H9 (cell line): ENCODE results near the gene ARHGEF38. TPM values are rescaled to one million over a fixed set of nuclear protein-coding genes. Genes with fewer than 3 reads are reported as not detected.
A peak's percentile ranks its signal among the peaks of the same experiment; 100 is the strongest.

ENCODE experiments used
- DNase-seq: peaks from one replicate; pipeline ENCODE4 v3.0.0-alpha.2; 2017
- H2AFZ ChIP-seq: one replicate; pipeline ENCODE4 v1.6.1; 2013; ENCODE audit warnings: mild to moderate bottlenecking, low read length, control low read depth, moderate library complexity
- H2AK5ac ChIP-seq: 2 replicates; pipeline ENCODE4 v1.6.1; 2013; ENCODE audit warnings: low read length, control low read depth, mixed read lengths; ENCODE audit not compliant: insufficient read length
- H2BK120ac ChIP-seq: one replicate; pipeline ENCODE4 v1.6.1; 2013; ENCODE audit warnings: low read depth, mild to moderate bottlenecking, low read length, control low read depth, inconsistent platforms; ENCODE audit not compliant: poor library complexity, severe bottlenecking
- H2BK12ac ChIP-seq: 2 replicates; pipeline ENCODE4 v1.6.1; 2013; ENCODE audit warnings: low read length, control low read depth, mixed read lengths, low read depth; ENCODE audit not compliant: insufficient read length
- H2BK15ac ChIP-seq: 2 replicates; pipeline ENCODE4 v1.6.1; 2013; ENCODE audit warnings: low read depth, low read length, control low read depth
- H2BK20ac ChIP-seq: one replicate; pipeline ENCODE4 v1.6.1; 2013; ENCODE audit warnings: low read depth, mild to moderate bottlenecking, low read length, control low read depth, inconsistent platforms; ENCODE audit not compliant: poor library complexity, severe bottlenecking
- H2BK5ac ChIP-seq: 2 replicates; pipeline ENCODE4 v1.6.1; 2013; ENCODE audit warnings: low read length, control low read depth, mixed read lengths; ENCODE audit not compliant: insufficient read length
- H3K14ac ChIP-seq: 2 replicates; pipeline ENCODE4 v1.6.1; 2013; ENCODE audit warnings: low read length, control low read depth; ENCODE audit not compliant: insufficient read depth
- H3K18ac ChIP-seq: 2 replicates; pipeline ENCODE4 v1.6.1; 2013; ENCODE audit warnings: low read depth, mild to moderate bottlenecking, mixed read lengths, low read length, control low read depth; ENCODE audit not compliant: insufficient read length
- H3K23ac ChIP-seq: 2 replicates; pipeline ENCODE4 v1.6.1; 2013; ENCODE audit warnings: low read length, control low read depth, mixed read lengths, low read depth; ENCODE audit not compliant: insufficient read length
- H3K23me2 ChIP-seq: 2 replicates; pipeline ENCODE4 v1.6.1; 2013; ENCODE audit warnings: low read depth, mild to moderate bottlenecking, mixed read lengths, low read length, control low read depth; ENCODE audit not compliant: insufficient read length, poor library complexity, severe bottlenecking
- H3K27ac ChIP-seq: 2 replicates; pipeline ENCODE4 v1.5.1; 2013; ENCODE audit warnings: low read length, control low read depth, mixed read lengths, low read depth; ENCODE audit not compliant: insufficient read length
- H3K27me3 ChIP-seq: 2 replicates; pipeline ENCODE4 v1.6.1; 2013; ENCODE audit warnings: low read length, control low read depth, inconsistent platforms; ENCODE audit not compliant: insufficient read depth
- H3K4ac ChIP-seq: 2 replicates; pipeline ENCODE4 v1.6.1; 2013; ENCODE audit warnings: low read depth, mild to moderate bottlenecking, control low read depth, inconsistent platforms, low read length, moderate library complexity
- H3K4me1 ChIP-seq: 2 replicates; pipeline ENCODE4 v1.6.1; 2013; ENCODE audit warnings: low read length, control low read depth, inconsistent platforms; ENCODE audit not compliant: insufficient read depth
- H3K4me2 ChIP-seq: 2 replicates; pipeline ENCODE4 v1.6.1; 2013; ENCODE audit warnings: low read length, control low read depth, mixed read lengths; ENCODE audit not compliant: insufficient read length, insufficient read depth
- H3K56ac ChIP-seq: 2 replicates; pipeline ENCODE4 v1.6.1; 2013; ENCODE audit warnings: low read depth, mild to moderate bottlenecking, mixed read lengths, low read length, control low read depth; ENCODE audit not compliant: insufficient read length
- H3K79me1 ChIP-seq: 2 replicates; pipeline ENCODE4 v1.6.1; 2013; ENCODE audit warnings: low read depth, mild to moderate bottlenecking, moderate library complexity, low read length, control low read depth, inconsistent platforms; ENCODE audit not compliant: insufficient read depth, poor library complexity, severe bottlenecking
- H3K79me2 ChIP-seq: 2 replicates; pipeline ENCODE4 v1.6.1; 2013; ENCODE audit warnings: low read length, control low read depth, inconsistent platforms; ENCODE audit not compliant: insufficient read depth
- H3K9ac ChIP-seq: 2 replicates; pipeline ENCODE4 v1.6.1; 2013; ENCODE audit warnings: low read length, control low read depth, mixed read lengths; ENCODE audit not compliant: insufficient read length; ENCODE audit errors: extremely low read depth
- H3K9me3 ChIP-seq: one replicate; pipeline ENCODE4 v1.6.1; 2013; ENCODE audit warnings: low read depth, low read length, inconsistent platforms; ENCODE audit not compliant: control insufficient read depth
- H3T11ph ChIP-seq: one replicate; pipeline ENCODE4 v1.6.1; 2013; ENCODE audit warnings: mild to moderate bottlenecking, low read length, control low read depth, inconsistent platforms
- H4K20me1 ChIP-seq: one replicate; pipeline ENCODE4 v1.6.1; 2013; ENCODE audit not compliant: control insufficient read depth, insufficient read length, insufficient read depth
- H4K5ac ChIP-seq: 2 replicates; pipeline ENCODE4 v1.6.1; 2013; ENCODE audit warnings: low read depth, mild to moderate bottlenecking, mixed read lengths, low read length, control low read depth; ENCODE audit not compliant: insufficient read length
- H4K8ac ChIP-seq: replicated peaks from 2 replicates; pipeline ENCODE4 v1.6.1; 2013; ENCODE audit warnings: low read length, control low read depth, mixed read lengths, low read depth; ENCODE audit not compliant: insufficient read length
- H4K91ac ChIP-seq: 2 replicates; pipeline ENCODE4 v1.6.1; 2013; ENCODE audit warnings: low read depth, mild to moderate bottlenecking, moderate library complexity, mixed read lengths, low read length, control low read depth; ENCODE audit not compliant: insufficient read length
- H3K27ac Mint-ChIP-seq, 3 experiments: 2 replicates in 2 of 3; 3 replicates in 1 of 3; pipeline ENCODE4 v1.8.0; 2020 to 2021; ENCODE audit warnings: mixed read lengths in 3 of 3, mild to moderate bottlenecking in 1 of 3, moderate library complexity in 1 of 3
- H3K27me3 Mint-ChIP-seq: 2 replicates; pipeline ENCODE4 v1.8.0; 2021; ENCODE audit warnings: low read depth, mild to moderate bottlenecking, moderate library complexity, mixed read lengths
- H3K36me3 Mint-ChIP-seq, 3 experiments: 2 replicates in 2 of 3; 3 replicates in 1 of 3; pipeline ENCODE4 v1.8.0; 2020 to 2021; ENCODE audit warnings: low read depth in 3 of 3, mixed read lengths in 3 of 3; ENCODE audit not compliant: insufficient read depth in 1 of 3
- H3K4me1 Mint-ChIP-seq, 2 experiments: 2 replicates each; pipeline ENCODE4 v1.8.0; 2020; ENCODE audit warnings: mixed read lengths in 2 of 2
- H3K4me3 Mint-ChIP-seq, 2 experiments: 2 replicates in 1 of 2; 3 replicates in 1 of 2; pipeline ENCODE4 v1.8.0; 2020 to 2021; ENCODE audit warnings: mild to moderate bottlenecking in 2 of 2, mixed read lengths in 2 of 2, moderate library complexity in 1 of 2
- H3K9me3 Mint-ChIP-seq, 2 experiments: 2 replicates in 1 of 2; 3 replicates in 1 of 2; pipeline ENCODE4 v1.8.0; 2020; ENCODE audit warnings: mild to moderate bottlenecking in 2 of 2, mixed read lengths in 2 of 2, moderate library complexity in 1 of 2
- WGBS: extraction: QIAGEN DNeasy Blood & Tissue Kit; methylation state at CpG from one replicate; pipeline ENCODE4 v1.1.7; 2013; ENCODE audit warnings: missing lambda C conversion rate, low lambda C conversion rate, mixed read lengths; ENCODE audit not compliant: insufficient read length; ENCODE audit errors: extremely low coverage; 5-methylcytosine and 5-hydroxymethylcytosine counted together
- total RNA-seq: library from RNA; stranded (reverse); gene quantifications from 2 replicates; pipeline ENCODE4 v1.2.1, GENCODE V29; 2021
- TF ChIP-seq, protein P1 (sequence below): fragments of 200-600 bp; sonication (generic); conservative IDR thresholded peaks from 3 replicates; pipeline ENCODE4 v1.8.0; 2021; ENCODE audit warnings: antibody characterized with exemption, mild to moderate bottlenecking

Gene ARHGEF38
- total RNA-seq, 1 experiment from 2014 or later = not detected

DNA sequence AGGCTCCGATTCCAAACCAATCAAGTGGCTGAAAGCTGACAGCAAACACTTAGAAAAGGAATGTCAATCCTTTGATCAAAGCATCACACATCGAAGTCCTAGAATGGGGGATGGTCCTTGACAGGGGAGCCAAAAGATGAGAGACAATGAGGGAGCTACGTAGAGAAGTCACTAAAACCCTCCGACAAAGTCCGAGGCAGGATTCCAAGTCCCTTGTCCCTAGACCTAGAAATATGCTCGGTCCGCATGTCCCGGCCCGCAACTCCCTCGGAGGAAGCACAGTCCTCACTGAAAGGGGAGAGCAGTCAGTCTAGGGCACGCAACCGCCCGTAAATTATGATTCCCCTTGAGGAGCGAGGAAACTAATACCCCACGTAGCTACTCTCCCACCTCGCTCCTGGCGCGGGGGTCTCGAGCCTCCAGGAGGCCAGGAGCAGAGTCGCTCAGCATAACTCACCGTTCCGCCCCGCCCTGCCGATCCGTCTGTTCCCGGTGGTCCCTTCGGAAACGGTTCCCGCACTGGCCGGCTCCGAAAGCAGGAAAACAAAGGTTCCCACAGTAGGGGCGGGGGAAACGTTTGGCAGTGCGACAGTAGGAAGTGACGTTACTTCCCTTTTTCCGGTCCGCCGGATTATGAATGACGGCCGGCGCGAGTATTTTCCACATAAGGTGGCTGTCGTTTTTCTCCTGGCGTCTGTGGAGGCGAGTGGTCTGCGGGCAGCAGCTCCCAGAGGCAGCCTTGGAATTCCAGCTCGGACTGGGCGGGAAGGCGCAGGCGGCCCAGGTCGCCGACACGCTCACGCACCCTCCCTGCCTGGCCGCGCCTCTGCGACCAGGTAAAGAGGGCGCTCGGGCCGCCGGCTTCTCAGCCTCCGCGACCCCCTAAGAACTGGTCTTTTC, 156.0 kb downstream of the ARHGEF38 start, which contains the start of the genes GSTCD and INTS12:
TSS of gene GSTCD (plus strand) at position 604 of the 900 bp plus-strand sequence. CDS start 8,830 bp downstream, outside the sequence.
TSS of gene INTS12 (minus strand) at position 509 of the 900 bp plus-strand sequence. CDS start 8,684 bp downstream, outside the sequence.
- H2AK5ac ChIP-seq = no peak within 1 kb of the TSS
- Mint-ChIP-seq H3K36me3 (peaks cover 0 to 1% (median 0%) of the 10 kb centered on the region in 3 experiments; a peak in 2 of 7 replicates), H3K27ac (peak within 1 kb of the TSS; percentile 95 to 98 (median 96)), H3K27me3 (no peaks in the 10 kb centered on the region), H3K4me3 (peak within 1 kb of the TSS; percentile 97), H3K4me1 (peaks cover 10% of the 10 kb centered on the region in 2 experiments), H3K9me3 (no peaks in the 10 kb centered on the region; a peak in 1 of 5 replicates)
- H3K9ac ChIP-seq = peak within 1 kb of the TSS; percentile 90
- peak within 1 kb of the TSS; percentile 96 for H3K18ac ChIP-seq
- no peak within 1 kb of the TSS; the same call in 1 of the 2 replicates for H3K4ac ChIP-seq
- no peaks in the 10 kb centered on the region for H3K27me3 ChIP-seq
- peak within 1 kb of the TSS; percentile 29 for H4K5ac ChIP-seq
- peak; percentile 92 for DNase-seq
- WGBS = no CpG with 5 or more reads among the region's 63 CpGs
- H3K27ac ChIP-seq = peak within 1 kb of the TSS; percentile 26
- TF ChIP-seq, protein P1, sequence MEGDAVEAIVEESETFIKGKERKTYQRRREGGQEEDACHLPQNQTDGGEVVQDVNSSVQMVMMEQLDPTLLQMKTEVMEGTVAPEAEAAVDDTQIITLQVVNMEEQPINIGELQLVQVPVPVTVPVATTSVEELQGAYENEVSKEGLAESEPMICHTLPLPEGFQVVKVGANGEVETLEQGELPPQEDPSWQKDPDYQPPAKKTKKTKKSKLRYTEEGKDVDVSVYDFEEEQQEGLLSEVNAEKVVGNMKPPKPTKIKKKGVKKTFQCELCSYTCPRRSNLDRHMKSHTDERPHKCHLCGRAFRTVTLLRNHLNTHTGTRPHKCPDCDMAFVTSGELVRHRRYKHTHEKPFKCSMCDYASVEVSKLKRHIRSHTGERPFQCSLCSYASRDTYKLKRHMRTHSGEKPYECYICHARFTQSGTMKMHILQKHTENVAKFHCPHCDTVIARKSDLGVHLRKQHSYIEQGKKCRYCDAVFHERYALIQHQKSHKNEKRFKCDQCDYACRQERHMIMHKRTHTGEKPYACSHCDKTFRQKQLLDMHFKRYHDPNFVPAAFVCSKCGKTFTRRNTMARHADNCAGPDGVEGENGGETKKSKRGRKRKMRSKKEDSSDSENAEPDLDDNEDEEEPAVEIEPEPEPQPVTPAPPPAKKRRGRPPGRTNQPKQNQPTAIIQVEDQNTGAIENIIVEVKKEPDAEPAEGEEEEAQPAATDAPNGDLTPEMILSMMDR = no peak
- no peak within 1 kb of the TSS for H3K56ac ChIP-seq
- no peak within 1 kb of the TSS for H2BK120ac ChIP-seq
- H3K79me2 ChIP-seq = no peaks in the 10 kb centered on the region; the same call in 1 of the 2 replicates
- H3K23me2 ChIP-seq = peaks cover 7% of the 10 kb centered on the region
- H3T11ph ChIP-seq = no peak within 1 kb of the TSS
- no peak within 1 kb of the TSS for H4K8ac ChIP-seq
- no peak within 1 kb of the TSS for H2BK20ac ChIP-seq
- H3K4me2 ChIP-seq = peak within 1 kb of the TSS; percentile 94
- no peaks in the 10 kb centered on the region for H4K20me1 ChIP-seq
- H3K4me1 ChIP-seq = no peaks in the 10 kb centered on the region
- H3K79me1 ChIP-seq = no peaks in the 10 kb centered on the region
- H3K14ac ChIP-seq = peak within 1 kb of the TSS; percentile 96
- H3K9me3 ChIP-seq = no peaks in the 10 kb centered on the region
- H4K91ac ChIP-seq = no peak within 1 kb of the TSS
- no peak within 1 kb of the TSS for H2BK15ac ChIP-seq
- H2BK5ac ChIP-seq = no peak within 1 kb of the TSS
- H3K23ac ChIP-seq = no peak within 1 kb of the TSS
- peak within 1 kb of the TSS; percentile 63 for H2AFZ ChIP-seq
- no peak within 1 kb of the TSS for H2BK12ac ChIP-seq
